RWPE1 (cell line): ENCODE measurements around the gene CAMK1D.

Source experiments
- CTCF ChIA-PET: fragments of 350-600 bp; sonication (Branson Sonifier 250); formaldehyde crosslinking; extraction: SDS; loops from one replicate; lab custom pipeline; 2021; lab: Yijun Ruan, JAX
- POLR2A ChIA-PET: fragments of 400-600 bp; formaldehyde crosslinking; extraction: SDS; loops from one replicate; lab custom pipeline; 2020; ENCODE audit warnings: antibody characterized with exemption; ENCODE audit not compliant: low non-redundant PET; lab: Yijun Ruan, JAX
- DNase-seq: peaks from one replicate; pipeline ENCODE4 v3.0.0; 2012; ENCODE audit warnings: low spot score
- H3K27ac ChIP-seq: fragments of 450-650 bp; 2 replicates; pipeline ENCODE4 v1.5.1; 2017
- TF ChIP-seq, protein P1 (sequence below): fragments of 450-650 bp; conservative IDR thresholded peaks from 2 replicates; pipeline ENCODE4 v1.5.1; 2017; ENCODE audit warnings: low read depth, mild to moderate bottlenecking

Gene CAMK1D

DNA sequence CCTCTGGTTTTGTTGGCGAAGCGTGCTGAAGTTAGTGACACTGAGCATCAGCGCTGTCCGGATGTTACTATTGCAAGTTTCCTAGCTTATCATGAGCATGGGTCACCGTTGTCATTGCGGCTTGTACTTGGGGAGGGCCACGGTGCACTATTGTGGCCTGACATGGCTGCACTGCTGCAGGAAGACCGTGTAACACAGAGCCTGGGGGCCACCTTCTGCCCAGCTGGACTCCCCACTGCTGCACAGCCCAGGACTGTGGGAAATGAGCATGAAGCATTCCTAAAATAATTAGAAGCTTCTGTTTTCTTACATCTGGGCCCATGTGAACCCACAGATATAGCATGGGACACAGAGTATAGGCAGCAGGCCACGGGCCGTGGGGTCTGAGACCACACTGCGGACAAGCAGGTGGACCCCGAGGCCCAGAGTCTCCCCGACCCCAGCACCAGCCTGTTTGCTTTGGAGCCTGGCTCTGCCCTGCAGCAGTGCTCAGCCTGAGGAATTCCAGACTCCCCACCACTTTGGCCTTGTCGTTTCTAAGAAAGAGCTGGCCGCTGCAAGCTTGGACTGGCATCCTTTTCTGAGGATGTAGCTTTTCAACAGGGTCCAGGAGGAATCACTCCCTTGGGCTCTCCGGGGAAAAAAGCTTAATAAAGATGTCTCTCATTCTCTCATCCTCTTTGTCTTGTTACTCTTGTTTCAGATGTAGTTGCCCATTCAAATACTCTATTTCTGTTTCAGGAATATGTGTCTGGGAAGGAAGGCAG lies 473.0 kb downstream of the CAMK1D start:
- DNase-seq = no peak
- TF ChIP-seq, protein P1, sequence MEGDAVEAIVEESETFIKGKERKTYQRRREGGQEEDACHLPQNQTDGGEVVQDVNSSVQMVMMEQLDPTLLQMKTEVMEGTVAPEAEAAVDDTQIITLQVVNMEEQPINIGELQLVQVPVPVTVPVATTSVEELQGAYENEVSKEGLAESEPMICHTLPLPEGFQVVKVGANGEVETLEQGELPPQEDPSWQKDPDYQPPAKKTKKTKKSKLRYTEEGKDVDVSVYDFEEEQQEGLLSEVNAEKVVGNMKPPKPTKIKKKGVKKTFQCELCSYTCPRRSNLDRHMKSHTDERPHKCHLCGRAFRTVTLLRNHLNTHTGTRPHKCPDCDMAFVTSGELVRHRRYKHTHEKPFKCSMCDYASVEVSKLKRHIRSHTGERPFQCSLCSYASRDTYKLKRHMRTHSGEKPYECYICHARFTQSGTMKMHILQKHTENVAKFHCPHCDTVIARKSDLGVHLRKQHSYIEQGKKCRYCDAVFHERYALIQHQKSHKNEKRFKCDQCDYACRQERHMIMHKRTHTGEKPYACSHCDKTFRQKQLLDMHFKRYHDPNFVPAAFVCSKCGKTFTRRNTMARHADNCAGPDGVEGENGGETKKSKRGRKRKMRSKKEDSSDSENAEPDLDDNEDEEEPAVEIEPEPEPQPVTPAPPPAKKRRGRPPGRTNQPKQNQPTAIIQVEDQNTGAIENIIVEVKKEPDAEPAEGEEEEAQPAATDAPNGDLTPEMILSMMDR = no peak
- ChIA-PET POLR2A (no interaction called here), CTCF (no interaction called here)
- H3K27ac ChIP-seq = no peak overlapping the region

DNA sequence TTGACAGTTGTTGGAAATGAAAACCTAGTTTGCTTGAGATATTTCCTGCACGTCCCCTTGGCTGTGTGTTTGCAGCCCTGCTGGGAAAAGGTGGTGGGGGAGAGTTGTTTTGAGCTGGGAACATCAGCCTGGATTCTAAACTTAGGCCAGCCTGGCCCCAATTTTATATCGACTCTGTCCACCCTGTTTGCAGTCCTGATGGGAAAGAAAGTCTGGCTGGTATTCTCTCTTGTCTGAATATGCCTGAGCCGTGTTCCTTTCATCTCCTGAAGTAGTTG lies 473.5 kb downstream of the CAMK1D start:
- TF ChIP-seq, protein P1 = no peak
- H3K27ac ChIP-seq = no peak overlapping the region
- ChIA-PET CTCF (no interaction called here), POLR2A (no interaction called here)
- DNase-seq = no peak

DNA sequence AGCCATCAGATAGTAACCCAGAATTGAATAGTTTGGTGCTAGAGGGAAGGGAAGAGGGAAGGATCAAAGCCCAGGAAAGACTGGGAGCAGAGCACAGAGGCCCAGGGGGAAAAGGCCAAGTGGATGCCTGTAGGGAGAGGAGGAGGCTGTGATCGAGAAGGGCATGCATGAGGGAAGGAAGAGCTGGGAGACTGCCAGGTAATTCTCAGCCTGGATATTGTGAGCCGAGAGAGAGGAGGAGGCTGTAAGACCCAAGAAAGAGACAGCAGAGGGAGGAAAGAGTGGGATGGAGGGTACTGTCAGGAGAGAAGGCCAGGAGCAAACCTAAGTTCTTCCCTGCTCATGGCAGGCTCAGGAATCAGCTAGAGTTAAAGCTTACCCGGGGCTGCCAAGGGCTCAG lies 474.0 kb downstream of the CAMK1D start:
- POLR2A ChIA-PET = no interaction called here
- no peak overlapping the region for H3K27ac ChIP-seq
- TF ChIP-seq, protein P1 = no peak
- no peak for DNase-seq
- CTCF ChIA-PET = no interaction called here

DNA sequence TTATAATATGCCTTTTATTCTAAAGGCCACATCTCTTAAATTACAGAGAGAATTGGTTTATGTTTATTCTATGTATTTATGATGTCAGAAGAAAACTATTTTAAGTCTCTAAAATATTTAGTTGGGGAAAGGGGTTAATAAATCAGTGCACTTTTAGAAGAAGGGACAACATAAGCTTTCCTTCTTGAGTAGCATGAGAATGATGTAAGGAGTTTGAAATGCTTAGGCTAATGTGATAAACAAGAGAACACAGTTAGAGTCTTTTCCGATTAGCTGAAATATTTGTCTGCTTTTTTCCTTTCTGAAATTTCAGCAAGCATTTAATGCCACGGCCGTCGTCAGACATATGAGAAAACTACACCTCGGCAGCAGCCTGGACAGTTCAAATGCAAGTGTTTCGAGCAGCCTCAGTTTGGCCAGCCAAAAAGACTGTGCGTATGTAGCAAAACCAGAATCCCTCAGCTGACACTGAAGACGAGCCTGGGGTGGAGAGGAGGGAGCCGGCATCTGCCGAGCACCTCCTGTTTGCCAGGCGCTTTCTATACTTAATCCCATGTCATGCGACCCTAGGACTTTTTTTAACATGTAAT lies 476.0 kb downstream of the CAMK1D start:
- no peak for DNase-seq
- H3K27ac ChIP-seq = no peak overlapping the region
- ChIA-PET CTCF (no interaction called here), POLR2A (no interaction called here)
- TF ChIP-seq, protein P1 = no peak

DNA sequence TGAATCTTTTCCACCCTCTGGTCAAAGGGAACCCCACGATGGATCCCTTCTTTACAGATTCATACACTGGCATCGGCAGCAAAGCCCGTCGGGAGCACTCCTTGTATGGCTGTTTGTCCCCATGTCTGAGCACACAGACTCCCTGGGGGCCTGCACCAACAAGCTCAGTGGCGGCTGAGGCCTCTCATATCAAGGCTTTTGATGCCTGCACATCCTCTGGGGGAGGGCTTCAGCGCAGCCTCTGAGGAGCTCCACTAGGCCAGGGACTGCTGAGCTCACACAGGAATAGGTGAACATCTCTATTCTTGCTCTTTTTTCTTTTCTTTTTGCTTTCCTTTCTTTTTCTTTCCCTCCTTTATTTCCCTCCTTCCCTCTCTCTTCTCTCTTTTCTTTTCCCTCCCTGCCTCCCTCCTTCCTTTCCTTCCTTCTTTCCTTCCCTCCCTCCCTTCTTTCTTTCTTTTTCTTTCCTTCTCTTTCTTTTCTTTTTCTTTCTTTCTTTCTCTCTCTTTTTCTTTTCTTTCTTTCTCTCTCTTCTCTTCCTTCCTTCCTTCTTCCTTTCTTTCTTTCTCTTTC lies 477.5 kb downstream of the CAMK1D start:
- ChIA-PET POLR2A (no interaction called here), CTCF (no interaction called here)
- no peak for DNase-seq
- no peak overlapping the region for H3K27ac ChIP-seq
- TF ChIP-seq, protein P1 = no peak

DNA sequence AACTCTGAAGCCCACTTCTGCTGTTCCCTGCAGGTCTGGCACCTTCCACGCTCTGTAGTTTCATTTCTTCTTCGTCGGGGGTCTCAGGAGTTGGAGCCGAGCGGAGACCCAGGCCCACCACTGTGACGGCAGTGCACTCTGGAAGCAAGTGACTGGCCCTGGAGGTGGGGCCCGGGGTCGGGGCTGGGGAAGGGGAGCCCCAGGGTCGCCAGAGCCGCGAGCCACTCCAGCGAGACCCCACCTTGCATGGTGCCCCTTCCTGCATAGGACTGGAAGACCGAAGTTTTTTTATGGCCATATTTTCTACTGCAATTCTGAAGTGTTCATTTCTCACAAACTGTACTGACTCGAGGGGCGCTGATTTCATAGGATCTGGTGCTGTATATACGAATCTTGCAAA lies 479.4 kb downstream of the CAMK1D start:
- CTCF ChIA-PET = no interaction called here
- H3K27ac ChIP-seq = no peak overlapping the region
- DNase-seq = no peak
- TF ChIP-seq, protein P1 = no peak
- POLR2A ChIA-PET = no interaction called here
